Calu3 (cell line): ENCODE results near the gene PNMA5. TPM values are rescaled to one million over a fixed set of nuclear protein-coding genes. Genes with fewer than 3 reads are reported as not detected.
"Not testable (repeated sequence)": the region's sequence is repeated elsewhere in the genome, so short reads cannot be mapped to it uniquely, and the experiment has no call there.

Source experiments
- BruUV-seq: library from RNA; stranded (reverse); fragments of 400-500 nt; replicated peaks from 2 replicates; lab custom pipeline; 2021; lab: Mats Ljungman, UMichigan
- CTCF ChIA-PET: fragments of 300-600 bp; sonication (Branson Sonifier 250); formaldehyde crosslinking; loops from one replicate; lab custom pipeline; 2022; ENCODE audit warnings: antibody characterized with exemption; lab: Charles Lee
- DNase-seq: peaks from one replicate; pipeline ENCODE4 v3.0.0; 2022
- H3K27ac Mint-ChIP-seq: one replicate; pipeline ENCODE4 v1.8.0; 2022; ENCODE audit warnings: mixed read lengths; ENCODE audit not compliant: unreplicated experiment
- H3K27me3 Mint-ChIP-seq: one replicate; pipeline ENCODE4 v1.8.0; 2022; ENCODE audit warnings: mixed read lengths; ENCODE audit not compliant: unreplicated experiment
- H3K36me3 Mint-ChIP-seq: one replicate; pipeline ENCODE4 v1.8.0; 2022; ENCODE audit warnings: mild to moderate bottlenecking, moderate library complexity, mixed read lengths; ENCODE audit not compliant: insufficient read depth, unreplicated experiment
- H3K4me1 Mint-ChIP-seq: one replicate; pipeline ENCODE4 v1.8.0; 2022; ENCODE audit warnings: mild to moderate bottlenecking, low read depth, mixed read lengths; ENCODE audit not compliant: unreplicated experiment
- H3K4me3 Mint-ChIP-seq: one replicate; pipeline ENCODE4 v1.8.0; 2022; ENCODE audit warnings: mild to moderate bottlenecking, low read depth, moderate library complexity, mixed read lengths; ENCODE audit not compliant: unreplicated experiment
- H3K9me3 Mint-ChIP-seq: one replicate; pipeline ENCODE4 v1.8.0; 2022; ENCODE audit warnings: low read depth, mixed read lengths; ENCODE audit not compliant: unreplicated experiment
- intact Hi-C: fragments of 100-400 bp; cut with micrococcal nuclease; formaldehyde crosslinking; loops from one replicate; pipeline ENCODE4 v1.10.0; 2022; ENCODE audit not compliant: unreplicated experiment
- total RNA-seq: library from RNA; stranded (reverse); gene quantifications from 2 replicates; pipeline ENCODE4 v1.2.3, GENCODE V29; 2022
- TF ChIP-seq, protein P1 (sequence below): fragments of 200-600 bp; IDR thresholded peaks from one replicate; pipeline ENCODE4 v1.8.0; 2022; ENCODE audit warnings: antibody characterized with exemption; ENCODE audit not compliant: unreplicated experiment

Gene PNMA5
- total RNA-seq, 1 experiment from 2014 or later = not detected

DNA sequence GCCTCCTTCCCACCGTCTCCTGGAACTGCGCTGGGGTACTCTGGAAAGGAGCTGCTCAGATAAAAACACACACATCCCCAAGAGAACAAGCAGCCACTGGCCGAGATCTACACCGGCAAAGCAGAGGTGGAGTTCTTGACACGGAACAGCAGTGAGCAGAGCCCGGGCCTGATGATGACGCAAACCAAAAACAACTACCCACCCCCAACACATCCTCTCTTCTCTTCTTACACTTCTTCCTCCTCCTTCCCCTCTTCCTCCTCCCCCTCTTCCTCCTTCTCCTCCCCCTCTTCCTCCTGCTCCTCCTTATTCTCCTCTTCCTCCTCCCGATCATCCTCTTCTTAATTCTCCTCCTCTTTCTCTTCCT, 4.6 kb downstream of the PNMA5 start:
- Mint-ChIP-seq H3K36me3 (no peaks in the 10 kb centered on the region), H3K4me3 (no peak overlapping the region), H3K4me1 (no peaks in the 10 kb centered on the region), H3K27ac (no peak overlapping the region), H3K27me3 (peaks cover 37% of the 10 kb centered on the region), H3K9me3 (no peaks in the 10 kb centered on the region)
- intact Hi-C loops = no loop called here
- TF ChIP-seq, protein P1, sequence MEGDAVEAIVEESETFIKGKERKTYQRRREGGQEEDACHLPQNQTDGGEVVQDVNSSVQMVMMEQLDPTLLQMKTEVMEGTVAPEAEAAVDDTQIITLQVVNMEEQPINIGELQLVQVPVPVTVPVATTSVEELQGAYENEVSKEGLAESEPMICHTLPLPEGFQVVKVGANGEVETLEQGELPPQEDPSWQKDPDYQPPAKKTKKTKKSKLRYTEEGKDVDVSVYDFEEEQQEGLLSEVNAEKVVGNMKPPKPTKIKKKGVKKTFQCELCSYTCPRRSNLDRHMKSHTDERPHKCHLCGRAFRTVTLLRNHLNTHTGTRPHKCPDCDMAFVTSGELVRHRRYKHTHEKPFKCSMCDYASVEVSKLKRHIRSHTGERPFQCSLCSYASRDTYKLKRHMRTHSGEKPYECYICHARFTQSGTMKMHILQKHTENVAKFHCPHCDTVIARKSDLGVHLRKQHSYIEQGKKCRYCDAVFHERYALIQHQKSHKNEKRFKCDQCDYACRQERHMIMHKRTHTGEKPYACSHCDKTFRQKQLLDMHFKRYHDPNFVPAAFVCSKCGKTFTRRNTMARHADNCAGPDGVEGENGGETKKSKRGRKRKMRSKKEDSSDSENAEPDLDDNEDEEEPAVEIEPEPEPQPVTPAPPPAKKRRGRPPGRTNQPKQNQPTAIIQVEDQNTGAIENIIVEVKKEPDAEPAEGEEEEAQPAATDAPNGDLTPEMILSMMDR = no peak
- BruUV-seq = no TSS peak
- DNase-seq = no peak
- CTCF ChIA-PET = no interaction called here

DNA sequence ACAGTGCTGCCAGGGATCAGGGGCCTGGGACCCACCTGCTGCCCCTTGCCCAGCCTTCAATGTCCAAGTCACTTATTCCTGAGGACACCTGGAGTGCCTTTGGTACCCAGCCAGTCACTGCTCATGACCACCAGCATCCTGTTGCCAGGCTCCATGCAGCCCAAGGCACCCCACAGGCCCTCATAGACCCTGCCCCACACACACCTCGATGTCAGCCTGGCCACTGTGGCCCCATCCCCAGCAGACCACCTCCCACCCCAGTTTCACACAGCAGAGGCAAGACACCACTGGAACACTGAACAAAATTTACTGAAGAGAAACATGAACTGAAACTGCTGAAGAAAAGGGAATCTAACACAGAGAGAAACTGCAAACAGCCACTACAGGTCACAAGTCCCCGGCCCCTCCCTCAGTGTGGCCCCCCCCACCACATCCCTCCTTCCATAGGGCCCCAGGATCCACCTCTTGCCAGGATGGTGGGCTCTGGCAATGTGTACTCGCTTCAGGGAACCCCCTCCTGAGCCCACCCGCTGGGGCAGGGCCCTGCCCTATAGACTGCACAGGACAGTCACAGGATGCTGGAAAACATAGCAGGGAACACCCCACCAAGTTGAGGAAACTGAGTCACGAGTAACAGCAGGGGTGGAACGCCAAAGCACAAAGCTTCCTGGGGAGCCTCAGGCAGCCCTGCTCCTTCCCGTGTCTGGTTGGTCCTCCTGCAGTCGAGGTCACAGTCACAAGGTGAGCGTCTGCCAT, 5.2 kb downstream of the PNMA5 start:
- Mint-ChIP-seq H3K27me3 (peaks cover 37% of the 10 kb centered on the region), H3K27ac (no peak overlapping the region), H3K9me3 (no peaks in the 10 kb centered on the region), H3K36me3 (no peaks in the 10 kb centered on the region), H3K4me3 (no peak overlapping the region), H3K4me1 (no peaks in the 10 kb centered on the region)
- BruUV-seq = no TSS peak
- no peak for DNase-seq
- CTCF ChIA-PET = no interaction called here
- intact Hi-C loops = no loop called here
- TF ChIP-seq, protein P1 = no peak

DNA sequence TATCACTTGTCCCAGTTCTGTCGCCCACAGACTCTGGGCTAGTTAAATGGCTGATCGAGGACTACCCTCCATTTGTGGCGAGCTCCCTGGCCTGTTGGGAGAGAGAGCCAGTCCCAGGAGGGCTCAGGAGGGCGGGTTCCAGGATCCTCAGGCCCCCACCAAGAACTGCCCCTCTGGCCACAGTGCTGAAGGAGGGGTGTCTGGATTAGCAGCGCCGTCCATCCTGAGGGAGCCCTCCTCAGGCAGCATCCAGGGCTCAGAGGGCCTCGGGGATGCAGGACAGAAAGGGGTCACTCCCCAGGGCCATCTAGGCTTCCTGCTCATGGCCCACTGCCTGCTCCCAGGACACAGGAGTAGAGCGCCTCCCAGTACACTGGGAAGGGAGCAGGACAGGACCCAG, 6.1 kb downstream of the PNMA5 start:
- intact Hi-C loops = no loop called here
- Mint-ChIP-seq H3K27me3 (peaks cover 37% of the 10 kb centered on the region), H3K4me1 (no peaks in the 10 kb centered on the region), H3K27ac (no peak overlapping the region), H3K36me3 (no peaks in the 10 kb centered on the region), H3K9me3 (no peaks in the 10 kb centered on the region), H3K4me3 (no peak overlapping the region)
- TF ChIP-seq, protein P1 = no peak
- CTCF ChIA-PET = no interaction called here
- no peak for DNase-seq
- no TSS peak for BruUV-seq

DNA sequence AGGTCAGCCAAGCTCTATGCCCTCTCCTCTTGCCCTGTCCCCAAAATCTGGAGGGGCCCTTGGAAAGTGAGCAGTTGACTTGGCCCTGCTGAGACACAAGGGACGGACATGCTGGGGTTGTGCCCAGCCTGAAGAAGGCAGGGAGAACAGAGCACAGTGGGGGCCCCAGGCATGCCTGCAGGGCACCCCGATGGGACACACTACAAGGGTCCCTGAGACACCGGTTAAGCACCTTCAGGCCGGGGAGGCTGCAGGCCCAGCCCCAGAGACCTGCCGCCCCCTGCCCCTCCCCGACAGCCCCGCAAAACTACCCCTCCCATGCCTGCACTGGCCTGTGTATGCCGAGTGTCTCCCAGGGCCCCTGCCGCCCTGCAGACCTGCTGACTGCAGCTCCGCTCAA, 6.8 kb downstream of the PNMA5 start:
- H3K36me3 Mint-ChIP-seq, DNase-seq, H3K4me3 Mint-ChIP-seq, CTCF ChIA-PET, H3K9me3 Mint-ChIP-seq, BruUV-seq, H3K4me1 Mint-ChIP-seq, intact Hi-C loops, H3K27ac Mint-ChIP-seq: not testable (repeated sequence)
- H3K27me3 Mint-ChIP-seq = peaks cover 35% of the 10 kb centered on the region

DNA sequence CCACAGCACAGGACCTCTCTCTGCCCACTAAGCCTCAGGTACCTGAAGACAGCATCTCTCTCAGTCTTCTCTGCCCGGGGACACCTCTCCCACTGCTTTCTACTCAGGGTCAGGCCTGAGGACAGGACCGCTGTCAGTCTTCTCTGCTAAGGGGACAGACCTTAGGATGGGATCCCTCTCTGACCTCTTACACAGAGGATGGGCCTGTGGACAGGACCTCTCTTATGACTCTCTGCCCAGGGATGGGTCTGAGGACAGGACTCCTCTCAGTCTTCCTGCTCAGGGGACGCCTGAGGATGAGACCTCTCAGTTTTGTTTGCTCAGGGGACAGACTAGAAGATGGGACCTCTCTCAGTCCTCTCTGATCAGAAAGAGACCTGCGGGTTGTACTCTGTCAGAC, 8.5 kb downstream of the PNMA5 start:
- peaks cover 18% of the 10 kb centered on the region for H3K27me3 Mint-ChIP-seq
- DNase-seq, intact Hi-C loops, BruUV-seq, CTCF ChIA-PET, H3K27ac Mint-ChIP-seq, H3K36me3 Mint-ChIP-seq, H3K9me3 Mint-ChIP-seq, H3K4me3 Mint-ChIP-seq, H3K4me1 Mint-ChIP-seq: not testable (repeated sequence)
